BLaER1 (cell line): ENCODE measurements around the gene PLPP4.

ENCODE experiments used
- H3K27ac ChIP-seq: shearing (Covaris generic); formaldehyde crosslinking; 2 replicates; pipeline ENCODE4 v1.8.1; 2022
- H3K27me3 ChIP-seq: shearing (Covaris generic); formaldehyde crosslinking; 2 replicates; pipeline ENCODE4 v1.8.1; 2022
- H3K36me3 ChIP-seq: shearing (Covaris generic); formaldehyde crosslinking; 2 replicates; pipeline ENCODE4 v1.8.1; 2022
- H3K4me1 ChIP-seq: shearing (Covaris generic); formaldehyde crosslinking; 2 replicates; pipeline ENCODE4 v1.8.1; 2022
- H3K4me2 ChIP-seq: shearing (Covaris generic); formaldehyde crosslinking; 2 replicates; pipeline ENCODE4 v1.8.1; 2022
- H3K4me3 ChIP-seq: shearing (Covaris generic); formaldehyde crosslinking; 2 replicates; pipeline ENCODE4 v1.8.1; 2022
- H3K9ac ChIP-seq: shearing (Covaris generic); formaldehyde crosslinking; 2 replicates; pipeline ENCODE4 v1.8.1; 2022
- H3K9me3 ChIP-seq: shearing (Covaris generic); formaldehyde crosslinking; 2 replicates; pipeline ENCODE4 v1.8.1; 2022
- H4K20me1 ChIP-seq: shearing (Covaris generic); formaldehyde crosslinking; 2 replicates; pipeline ENCODE4 v1.8.1; 2022
- Cebpa-rat ChIP-seq: shearing (Covaris generic); IDR thresholded peaks from 2 replicates; pipeline ENCODE4 v1.8.1; 2022

The PLPP4 gene

GRCh38 chr10:120514035-120514620 lies 57.1 kb downstream of the PLPP4 start:
- H3K9ac ChIP-seq = no peak overlapping the region
- H3K4me2 ChIP-seq = no peak overlapping the region
- no peaks in the 10 kb centered on the region for H3K9me3 ChIP-seq
- no peaks in the 10 kb centered on the region for H3K4me1 ChIP-seq
- H3K36me3 ChIP-seq = no peaks in the 10 kb centered on the region
- H3K27me3 ChIP-seq = no peaks in the 10 kb centered on the region
- no peak overlapping the region for H3K27ac ChIP-seq
- H4K20me1 ChIP-seq = no peaks in the 10 kb centered on the region
- H3K4me3 ChIP-seq = no peak overlapping the region
- no peak for TF ChIP-seq Cebpa-rat

GRCh38 chr10:120514959-120515358 lies 57.9 kb downstream of the PLPP4 start:
- H3K36me3 ChIP-seq = no peaks in the 10 kb centered on the region
- TF ChIP-seq Cebpa-rat = no peak
- no peaks in the 10 kb centered on the region for H3K9me3 ChIP-seq
- H3K4me2 ChIP-seq = no peak overlapping the region
- H3K27me3 ChIP-seq = no peaks in the 10 kb centered on the region
- H3K9ac ChIP-seq = no peak overlapping the region
- no peaks in the 10 kb centered on the region for H3K4me1 ChIP-seq
- H4K20me1 ChIP-seq = no peaks in the 10 kb centered on the region
- H3K4me3 ChIP-seq = no peak overlapping the region
- H3K27ac ChIP-seq = no peak overlapping the region

GRCh38 chr10:120515741-120516140 lies 58.7 kb downstream of the PLPP4 start:
- no peak for TF ChIP-seq Cebpa-rat
- Histone ChIP-seq H3K4me2 (no peak overlapping the region), H3K36me3 (no peaks in the 10 kb centered on the region), H3K9ac (no peak overlapping the region), H3K27me3 (no peaks in the 10 kb centered on the region), H3K4me1 (no peaks in the 10 kb centered on the region), H3K9me3 (no peaks in the 10 kb centered on the region), H3K27ac (no peak overlapping the region), H4K20me1 (no peaks in the 10 kb centered on the region), H3K4me3 (no peak overlapping the region)

GRCh38 chr10:120516426-120516825 lies 59.4 kb downstream of the PLPP4 start:
- Histone ChIP-seq H3K27ac (no peak overlapping the region), H3K4me2 (no peak overlapping the region), H4K20me1 (no peaks in the 10 kb centered on the region), H3K9ac (no peak overlapping the region), H3K4me1 (no peaks in the 10 kb centered on the region), H3K27me3 (no peaks in the 10 kb centered on the region), H3K36me3 (no peaks in the 10 kb centered on the region), H3K9me3 (no peaks in the 10 kb centered on the region), H3K4me3 (no peak overlapping the region)
- no peak for TF ChIP-seq Cebpa-rat

GRCh38 chr10:120517196-120517595 lies 60.2 kb downstream of the PLPP4 start:
- Histone ChIP-seq H3K4me1 (no peaks in the 10 kb centered on the region), H3K4me3 (no peak overlapping the region), H3K27me3 (no peaks in the 10 kb centered on the region), H3K9ac (no peak overlapping the region), H3K27ac (no peak overlapping the region), H3K36me3 (no peaks in the 10 kb centered on the region), H4K20me1 (no peaks in the 10 kb centered on the region), H3K9me3 (no peaks in the 10 kb centered on the region), H3K4me2 (no peak overlapping the region)
- no peak for TF ChIP-seq Cebpa-rat

GRCh38 chr10:120517881-120518484 lies 61.0 kb downstream of the PLPP4 start:
- no peaks in the 10 kb centered on the region for H4K20me1 ChIP-seq
- H3K4me1 ChIP-seq = no peaks in the 10 kb centered on the region
- no peaks in the 10 kb centered on the region for H3K36me3 ChIP-seq
- H3K4me2 ChIP-seq = no peak overlapping the region
- H3K27me3 ChIP-seq = no peaks in the 10 kb centered on the region
- no peak overlapping the region for H3K9ac ChIP-seq
- TF ChIP-seq Cebpa-rat = no peak
- H3K9me3 ChIP-seq = no peaks in the 10 kb centered on the region
- no peak overlapping the region for H3K4me3 ChIP-seq
- H3K27ac ChIP-seq = no peak overlapping the region

- TF ChIP-seq Cebpa-rat = no peak
- Histone ChIP-seq H4K20me1 (no peaks in the 10 kb centered on the region), H3K9ac (no peak overlapping the region), H3K4me2 (no peak overlapping the region), H3K9me3 (no peaks in the 10 kb centered on the region), H3K4me1 (no peaks in the 10 kb centered on the region), H3K36me3 (no peaks in the 10 kb centered on the region), H3K27me3 (no peaks in the 10 kb centered on the region), H3K27ac (no peak overlapping the region), H3K4me3 (no peak overlapping the region)
Measured at GRCh38 chr10:120521880-120522279, 64.9 kb downstream of the PLPP4 start.

GRCh38 chr10:120527691-120528090 lies 70.7 kb downstream of the PLPP4 start:
- no peaks in the 10 kb centered on the region for H3K36me3 ChIP-seq
- no peak overlapping the region for H3K4me2 ChIP-seq
- H4K20me1 ChIP-seq = no peaks in the 10 kb centered on the region
- no peaks in the 10 kb centered on the region for H3K9me3 ChIP-seq
- no peak overlapping the region for H3K9ac ChIP-seq
- H3K4me3 ChIP-seq = no peak overlapping the region
- no peak for TF ChIP-seq Cebpa-rat
- H3K27me3 ChIP-seq = no peaks in the 10 kb centered on the region
- no peak overlapping the region for H3K27ac ChIP-seq
- no peaks in the 10 kb centered on the region for H3K4me1 ChIP-seq

- Histone ChIP-seq H3K36me3 (no peaks in the 10 kb centered on the region), H3K9ac (no peak overlapping the region), H3K4me3 (no peak overlapping the region), H3K4me2 (no peak overlapping the region), H4K20me1 (no peaks in the 10 kb centered on the region), H3K27ac (no peak overlapping the region), H3K9me3 (no peaks in the 10 kb centered on the region), H3K27me3 (no peaks in the 10 kb centered on the region), H3K4me1 (no peaks in the 10 kb centered on the region)
- TF ChIP-seq Cebpa-rat = no peak
Measured at GRCh38 chr10:120530699-120531098, 73.7 kb downstream of the PLPP4 start.

- no peak overlapping the region for H3K27ac ChIP-seq
- no peak for TF ChIP-seq Cebpa-rat
- no peaks in the 10 kb centered on the region for H3K27me3 ChIP-seq
- H3K4me2 ChIP-seq = no peak overlapping the region
- H3K4me1 ChIP-seq = no peaks in the 10 kb centered on the region
- H3K9me3 ChIP-seq = no peaks in the 10 kb centered on the region
- no peak overlapping the region for H3K9ac ChIP-seq
- H3K4me3 ChIP-seq = no peak overlapping the region
- H3K36me3 ChIP-seq = no peaks in the 10 kb centered on the region
- H4K20me1 ChIP-seq = no peaks in the 10 kb centered on the region
Measured at GRCh38 chr10:120538091-120538490, 81.1 kb downstream of the PLPP4 start.

- Histone ChIP-seq H3K4me2 (no peak overlapping the region), H3K9me3 (no peaks in the 10 kb centered on the region), H3K27me3 (no peaks in the 10 kb centered on the region), H3K4me3 (no peak overlapping the region), H4K20me1 (no peaks in the 10 kb centered on the region), H3K36me3 (no peaks in the 10 kb centered on the region), H3K27ac (no peak overlapping the region), H3K4me1 (no peaks in the 10 kb centered on the region), H3K9ac (no peak overlapping the region)
- TF ChIP-seq Cebpa-rat = no peak
Measured at GRCh38 chr10:120539076-120539475, 82.0 kb downstream of the PLPP4 start.
